PC-9 (cell line): ENCODE results near the gene USP48.

Source experiments
- CTCF ChIP-seq: fragments of 200-600 bp; sonication (generic); conservative IDR thresholded peaks from 2 replicates; pipeline ENCODE4 v1.6.1; 2017; ENCODE audit warnings: mixed run types, antibody characterized with exemption, mild to moderate bottlenecking, moderate library complexity
- EZH2 ChIP-seq: fragments of 200-600 bp; sonication (generic); IDR thresholded peaks from 2 replicates; pipeline ENCODE4 v1.8.0; 2017; ENCODE audit warnings: antibody characterized with exemption, low read depth

- TF ChIP-seq CTCF = no peak
- no peak for TF ChIP-seq EZH2
These were observed 3.7 kb upstream of the USP48 start for GRCh38 chr1:21786640-21787039.
